ENCODE data around the gene PNMA8A. TPM values are rescaled to one million over a fixed set of nuclear protein-coding genes. Genes with fewer than 3 reads are reported as not detected.

Gene PNMA8A
- total RNA-seq, 6 experiments from 2014 or later = 8.6 to 13.1 (median 9.2) TPM

GRCh38 chr19:46472592-46472991 is 1.2 kb upstream of the PNMA8A start:
- Mint-ChIP-seq H3K27ac (no peak overlapping the region; the same call in 1 of the 2 replicates), H3K4me1 (ENCODE audit: low read depth) (peaks cover 40% of the 10 kb centered on the region), H3K9me3 (no peaks in the 10 kb centered on the region), H3K4me3 (no peak overlapping the region; the same call in 1 of the 2 replicates), H3K36me3 (ENCODE audit: low read depth) (peaks cover 22% of the 10 kb centered on the region), H3K27me3 (ENCODE audit: insufficient read depth) (no peaks in the 10 kb centered on the region)
- TF ChIP-seq CTCF (IDR thresholded peaks at IDR 0.05) = no peak
- no peak for DNase-seq

- Mint-ChIP-seq H3K4me1 (ENCODE audit: low read depth) (peaks cover 46% of the 10 kb centered on the region), H3K9me3 (no peaks in the 10 kb centered on the region), H3K27ac (peak overlapping the region; percentile 49), H3K27me3 (ENCODE audit: insufficient read depth) (no peaks in the 10 kb centered on the region), H3K36me3 (ENCODE audit: low read depth) (peaks cover 23% of the 10 kb centered on the region), H3K4me3 (peak overlapping the region; percentile 67)
- no peak for TF ChIP-seq CTCF (IDR thresholded peaks at IDR 0.05)
- DNase-seq = no peak
Measured at GRCh38 chr19:46471811-46472543, 614 bp upstream of the PNMA8A start.

GRCh38 chr19:46470376-46470775 is 987 bp downstream of the PNMA8A start:
- Mint-ChIP-seq H3K9me3 (no peaks in the 10 kb centered on the region), H3K4me1 (ENCODE audit: low read depth) (peaks cover 51% of the 10 kb centered on the region), H3K36me3 (ENCODE audit: low read depth) (peaks cover 24% of the 10 kb centered on the region), H3K27ac (no peak overlapping the region), H3K4me3 (no peak overlapping the region), H3K27me3 (ENCODE audit: insufficient read depth) (no peaks in the 10 kb centered on the region)
- TF ChIP-seq CTCF (IDR thresholded peaks at IDR 0.05) = no peak
- DNase-seq = no peak

- Mint-ChIP-seq H3K27ac (0 out of 2 replicates have a peak overlapping the region, but pooled peaks have one; percentile 24), H3K4me3 (no peak overlapping the region), H3K27me3 (ENCODE audit: insufficient read depth) (no peaks in the 10 kb centered on the region), H3K9me3 (no peaks in the 10 kb centered on the region), H3K36me3 (ENCODE audit: low read depth) (peaks cover 27% of the 10 kb centered on the region), H3K4me1 (ENCODE audit: low read depth) (peaks cover 51% of the 10 kb centered on the region)
- no peak for TF ChIP-seq CTCF (IDR thresholded peaks at IDR 0.05)
- DNase-seq = no peak
Measured at GRCh38 chr19:46469541-46470185, 1.7 kb downstream of the PNMA8A start.

GRCh38 chr19:46466536-46467196 is 4.7 kb downstream of the PNMA8A start:
- no peak for TF ChIP-seq CTCF (IDR thresholded peaks at IDR 0.05)
- Mint-ChIP-seq H3K9me3 (no peaks in the 10 kb centered on the region), H3K36me3 (ENCODE audit: low read depth) (peaks cover 27% of the 10 kb centered on the region), H3K27me3 (ENCODE audit: insufficient read depth) (no peaks in the 10 kb centered on the region; the same call in 1 of the 2 replicates), H3K27ac (peak overlapping the region; percentile 75), H3K4me1 (ENCODE audit: low read depth) (peaks cover 40% of the 10 kb centered on the region), H3K4me3 (peak overlapping the region; percentile 75)
- peak; percentile 78 for DNase-seq
